GM18873 (cell line): Measurements from ENCODE around the gene ARL6IP5.
A peak's percentile ranks its signal among the peaks of the same experiment; 100 is the strongest.

Source experiments
- ATAC-seq: cut with Tn5 transposase; IDR thresholded peaks from one replicate; pipeline ENCODE4 v1.9.1; 2021; ENCODE audit warnings: mild to moderate bottlenecking, moderate library complexity, moderate number of reproducible peaks; ENCODE audit not compliant: unreplicated experiment, low FRiP score

ARL6IP5 gene

GRCh38 chr3:69084326-69085167, at the start of gene ARL6IP5:
ARL6IP5 (plus strand) TSS chr3:69084937; CDS start chr3:69085048, 111 bp downstream.
- peak; percentile 55 for ATAC-seq

GRCh38 chr3:69044608-69045007, 40.1 kb upstream of the ARL6IP5 start:
- ATAC-seq = no peak

- ATAC-seq = no peak
Observed at GRCh38 chr3:69048990-69049389, 35.7 kb upstream of the ARL6IP5 start.

- ATAC-seq = peak; percentile 99
Observed at GRCh38 chr3:69051756-69052471, 32.8 kb upstream of the ARL6IP5 start, which contains the start of gene TMF1. TMF1 (minus strand) TSS chr3:69052333; CDS start chr3:69052086, 247 bp downstream.

GRCh38 chr3:69052472-69052898, 32.3 kb upstream of the ARL6IP5 start:
- no peak for ATAC-seq

DNA sequence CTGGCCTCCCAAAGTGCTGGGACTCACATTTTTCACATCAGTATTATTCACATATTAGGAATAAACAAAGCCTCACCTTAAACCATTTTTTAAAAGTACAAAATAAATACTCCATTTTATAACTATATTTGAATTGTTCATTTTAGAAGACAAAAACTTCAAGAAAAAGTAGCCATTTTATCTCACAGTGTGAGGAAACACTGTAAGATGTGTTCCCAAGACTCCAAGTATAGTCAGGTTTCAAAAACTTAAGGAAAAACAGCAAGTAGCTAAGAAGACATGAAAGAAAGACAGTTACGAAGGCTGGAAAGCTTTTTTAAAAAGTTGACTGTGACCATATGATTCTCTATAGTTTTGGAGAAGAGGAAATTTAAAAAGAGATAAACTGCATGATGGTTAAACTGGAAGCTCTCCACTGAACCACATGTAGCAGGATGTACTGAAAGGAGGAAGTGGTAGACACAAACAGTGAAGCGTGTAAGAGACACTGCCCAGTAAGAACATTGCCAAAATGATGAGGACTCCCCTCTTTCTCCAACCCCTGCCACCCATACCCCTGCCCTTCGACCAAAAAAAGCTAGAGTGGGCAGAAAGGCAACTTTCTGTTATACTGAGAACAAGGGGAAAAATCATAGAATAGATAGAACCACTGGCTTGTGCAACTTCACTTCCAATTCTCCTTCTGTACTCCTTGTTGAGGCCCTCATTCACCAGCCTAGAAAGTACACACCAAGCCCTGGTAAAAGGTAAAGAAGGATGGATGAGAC, 26.4 kb upstream of the ARL6IP5 start:
- peak; percentile 93 for ATAC-seq

- no peak for ATAC-seq
Observed at GRCh38 chr3:69058947-69059224, 25.9 kb upstream of the ARL6IP5 start.

DNA sequence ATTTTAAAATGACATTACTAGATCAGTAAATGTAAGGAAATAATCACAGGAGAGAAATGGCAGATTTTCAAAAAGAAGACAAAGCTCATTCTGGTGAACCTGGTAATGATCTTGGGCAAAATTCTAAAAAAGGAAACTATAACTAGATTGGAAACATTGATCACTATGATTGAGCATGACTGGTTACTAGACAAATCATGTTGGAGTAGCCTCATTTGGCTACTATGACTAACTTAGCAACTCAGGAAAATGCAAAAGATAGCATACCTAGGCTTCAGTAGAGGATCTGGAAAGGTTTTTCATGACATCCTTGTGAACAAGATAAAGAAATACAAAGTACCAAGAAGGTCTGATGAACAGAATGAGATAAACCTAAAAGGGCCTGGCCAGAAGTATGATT, 25.0 kb upstream of the ARL6IP5 start:
- no peak for ATAC-seq

DNA sequence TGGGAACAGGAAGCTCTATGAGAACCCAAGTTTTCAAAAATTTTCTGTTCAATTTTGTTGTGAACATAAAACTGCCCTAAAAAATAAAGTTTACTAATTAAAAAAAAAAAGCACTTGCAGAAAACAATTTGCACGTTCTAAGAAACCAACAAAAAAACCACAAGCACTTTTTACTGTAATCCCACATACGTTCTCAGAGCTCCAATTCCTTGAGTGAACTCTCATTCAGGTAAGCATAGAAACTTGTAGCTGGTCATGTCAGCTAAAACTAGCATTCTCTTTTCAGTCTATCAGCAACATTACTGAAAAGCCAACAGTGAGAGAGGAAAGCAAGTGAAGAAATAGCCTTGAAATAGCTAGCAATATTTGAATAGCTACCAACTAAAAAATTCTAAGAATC, 21.1 kb upstream of the ARL6IP5 start:
- no peak for ATAC-seq

DNA sequence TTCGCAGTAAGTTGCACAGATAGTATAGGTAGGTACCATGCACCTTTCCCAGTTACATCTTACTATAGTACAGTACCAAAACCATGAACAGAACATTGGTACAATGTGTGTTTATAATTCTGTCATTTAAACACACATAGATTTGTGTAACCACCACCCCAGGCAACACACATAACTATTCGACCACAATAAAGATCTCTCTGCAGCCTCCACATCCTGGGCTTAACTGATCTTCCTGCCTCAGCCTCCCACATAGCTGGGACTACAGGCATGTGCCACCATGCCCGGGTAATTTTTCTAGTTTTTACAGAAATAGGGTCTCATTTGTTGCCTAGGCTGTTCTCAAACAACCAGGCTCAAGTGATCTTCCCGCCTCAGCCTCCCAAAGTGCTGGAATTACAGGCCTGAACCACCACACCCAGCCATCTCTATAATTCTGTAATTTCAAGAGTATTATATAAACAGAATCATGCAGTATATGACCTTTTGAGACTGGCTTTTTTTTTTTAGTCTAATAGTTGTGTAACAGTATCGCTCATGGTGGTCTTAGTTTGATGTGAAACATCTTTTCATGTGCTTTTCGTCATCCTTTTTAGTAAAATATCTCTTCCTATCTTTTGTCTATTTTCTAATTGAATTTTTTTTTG, 19.3 kb upstream of the ARL6IP5 start:
- ATAC-seq = no peak

DNA sequence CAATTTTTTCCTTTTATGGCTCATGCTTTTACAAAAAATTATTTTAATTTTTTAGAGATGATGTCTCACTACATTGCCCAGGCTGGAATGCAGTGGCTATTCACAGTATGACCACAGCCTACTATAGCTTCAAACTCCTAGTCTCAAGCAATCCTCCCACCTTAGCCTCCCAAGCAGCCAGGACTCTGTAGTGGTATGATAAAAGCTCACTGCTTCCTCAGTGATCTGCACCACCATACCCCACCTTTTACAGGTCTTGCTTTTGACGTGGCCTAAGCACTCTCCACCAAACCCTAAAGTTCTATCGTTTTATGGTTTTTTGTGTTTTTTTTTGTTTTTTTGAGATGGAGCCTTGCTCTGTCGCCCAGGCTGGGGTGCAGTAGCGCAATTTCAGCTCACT, 18.6 kb upstream of the ARL6IP5 start:
- no peak for ATAC-seq

DNA sequence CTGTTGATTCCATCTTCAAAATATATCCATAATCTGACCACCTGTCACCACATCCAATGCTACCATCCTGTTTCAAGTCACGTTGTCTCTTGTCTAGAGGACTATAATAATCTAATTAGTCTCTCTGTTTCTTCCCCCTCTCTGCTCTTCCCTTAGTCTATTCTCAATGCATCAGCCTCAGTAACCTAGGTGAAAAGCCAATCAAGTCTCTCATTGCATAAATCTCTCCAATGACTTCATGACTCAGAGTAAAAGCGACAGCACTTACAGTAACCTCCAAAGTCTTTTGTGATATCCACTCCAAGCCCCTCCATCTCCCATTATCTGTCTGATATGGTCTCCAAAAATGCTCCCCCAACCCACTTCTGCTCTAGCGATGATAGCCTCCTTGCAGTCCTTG, 11.8 kb upstream of the ARL6IP5 start:
- no peak for ATAC-seq

GRCh38 chr3:69079269-69080159, 5.2 kb upstream of the ARL6IP5 start:
- ATAC-seq = no peak

GRCh38 chr3:69080233-69080920, 4.4 kb upstream of the ARL6IP5 start, which contains the start of gene UBA3:
UBA3 (minus strand) TSS chr3:69080365; CDS start chr3:69080353, 12 bp downstream.
- peak; percentile 30 for ATAC-seq

DNA sequence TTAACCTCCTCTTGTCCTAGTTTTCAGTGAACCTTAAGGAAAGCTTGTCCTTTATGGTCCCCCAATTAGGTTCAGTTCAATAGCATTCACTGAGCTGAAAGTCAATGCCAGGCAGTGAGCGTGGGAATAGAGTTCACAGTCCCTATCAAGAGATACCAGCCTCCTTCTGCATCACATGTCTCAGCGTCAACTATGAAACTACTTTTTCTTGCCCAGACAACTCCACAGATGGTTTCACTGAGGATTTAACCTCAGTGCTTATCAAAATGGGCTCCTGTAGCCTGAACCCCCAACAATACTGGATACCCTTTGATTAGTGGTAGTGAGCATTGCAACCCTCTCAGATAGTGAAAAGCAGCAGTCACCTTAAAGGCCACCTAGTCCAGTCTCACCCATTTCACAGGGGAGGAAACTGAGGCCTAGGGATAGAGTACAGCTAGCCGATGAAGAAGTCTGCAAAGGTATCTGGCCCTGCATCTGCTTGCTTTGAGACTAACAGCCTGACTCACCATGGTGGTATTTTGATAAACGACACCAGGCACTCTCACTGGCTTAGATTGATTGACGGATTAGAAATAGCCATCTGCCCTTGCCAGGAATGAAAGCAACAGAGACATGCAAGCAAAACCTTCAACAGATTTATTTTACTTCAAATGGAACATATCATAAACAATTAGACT, 3.0 kb upstream of the ARL6IP5 start:
- no peak for ATAC-seq

- no peak for ATAC-seq
Observed at GRCh38 chr3:69082361-69082760, 2.4 kb upstream of the ARL6IP5 start.

GRCh38 chr3:69082805-69083204, 1.9 kb upstream of the ARL6IP5 start:
- peak; percentile 65 for ATAC-seq

GRCh38 chr3:69085168-69085832, 563 bp downstream of the ARL6IP5 start:
- ATAC-seq = no peak
